Neural cell (in vitro differentiated cells): ENCODE measurements around the gene TWNK. TPM values are rescaled to one million over a fixed set of nuclear protein-coding genes. Genes with fewer than 3 reads are reported as not detected.

Source experiments
- H2AFZ ChIP-seq: fragments of 200-600, 300-800 bp; sonication (generic), shearing (Covaris generic); 2 replicates; pipeline ENCODE4 v1.6.0; 2014; ENCODE audit warnings: low read depth, mild to moderate bottlenecking, antibody characterized with exemption, low read length, moderate library complexity
- H3F3A ChIP-seq: fragments of 200-600 bp; shearing (Covaris generic); 2 replicates; pipeline ENCODE4 v1.6.1; 2016; ENCODE audit warnings: mild to moderate bottlenecking, moderate library complexity, mixed read lengths, antibody characterized with exemption, low read length; ENCODE audit not compliant: insufficient read depth, poor library complexity, severe bottlenecking
- H3K27ac ChIP-seq: fragments of 200-600, 300-800 bp; sonication (generic), shearing (Covaris generic); 2 replicates; pipeline ENCODE4 v1.5.1; 2014; ENCODE audit warnings: mild to moderate bottlenecking, low read length, moderate library complexity
- H3K27me3 ChIP-seq: fragments of 300-800, 200-600 bp; sonication (generic), shearing (Covaris generic); 2 replicates; pipeline ENCODE4 v1.6.0; 2014; ENCODE audit warnings: mild to moderate bottlenecking, low read depth, low read length, moderate library complexity; ENCODE audit not compliant: insufficient read depth
- H3K36me3 ChIP-seq: fragments of 300-800, 200-600 bp; sonication (generic), shearing (Covaris generic); 2 replicates; pipeline ENCODE4 v1.5.1; 2014; ENCODE audit warnings: mild to moderate bottlenecking, antibody characterized with exemption, low read length, moderate library complexity; ENCODE audit not compliant: insufficient read depth
- H3K4me2 ChIP-seq: fragments of 300-800, 200-600 bp; sonication (generic), shearing (Covaris generic); 2 replicates; pipeline ENCODE4 v1.6.0; 2014; ENCODE audit warnings: mild to moderate bottlenecking, low read length
- H3K4me3 ChIP-seq: fragments of 300-800, 200-600 bp; sonication (generic), shearing (Covaris generic); 2 replicates; pipeline ENCODE4 v1.5.1; 2014; ENCODE audit warnings: mild to moderate bottlenecking, low read length, moderate library complexity
- H3K79me2 ChIP-seq: fragments of 200-600 bp; shearing (Covaris generic); replicated peaks from 2 replicates; pipeline ENCODE4 v1.6.0; 2014; ENCODE audit warnings: mild to moderate bottlenecking, low read length, moderate library complexity; ENCODE audit not compliant: insufficient read depth
- H3K9ac ChIP-seq: fragments of 300-800, 200-600 bp; sonication (generic), shearing (Covaris generic); 2 replicates; pipeline ENCODE4 v1.6.1; 2016; ENCODE audit warnings: mild to moderate bottlenecking, low read length, mixed read lengths
- H3K9me2 ChIP-seq: fragments of 200-600 bp; shearing (Covaris generic); 2 replicates; pipeline ENCODE4 v1.6.1; 2016; ENCODE audit warnings: mild to moderate bottlenecking, low read length, mixed read lengths; ENCODE audit not compliant: insufficient read depth
- H3K9me3 ChIP-seq: fragments of 200-600, 300-800 bp; sonication (generic), shearing (Covaris generic); 2 replicates; pipeline ENCODE4 v1.6.1; 2016; ENCODE audit warnings: mild to moderate bottlenecking, mixed run types, low read length, moderate library complexity, mixed read lengths
- H4K20me1 ChIP-seq: fragments of 200-600 bp; shearing (Covaris generic); 2 replicates; pipeline ENCODE4 v1.6.1; 2016; ENCODE audit warnings: mild to moderate bottlenecking, mixed run types; ENCODE audit not compliant: insufficient read depth
- EP300 ChIP-seq: fragments of 450-650 bp; conservative IDR thresholded peaks from 2 replicates; pipeline ENCODE4 v1.6.1; 2014; ENCODE audit warnings: antibody characterized with exemption, mild to moderate bottlenecking, moderate library complexity; ENCODE audit not compliant: poor library complexity, severe bottlenecking
- EZH2 ChIP-seq: fragments of 200-600, 300-800 bp; shearing (Covaris generic), sonication (generic); IDR thresholded peaks from 2 replicates; pipeline ENCODE4 v1.6.1; 2014; ENCODE audit warnings: antibody characterized with exemption, low read length, borderline replicate concordance, mild to moderate bottlenecking; ENCODE audit not compliant: insufficient read depth, poor library complexity, severe bottlenecking
- MXI1 ChIP-seq: fragments of 450-650 bp; conservative IDR thresholded peaks from 2 replicates; pipeline ENCODE4 v1.6.1; 2014; ENCODE audit warnings: antibody characterized with exemption, mild to moderate bottlenecking; ENCODE audit not compliant: poor library complexity, severe bottlenecking
- POLR2AphosphoS5 ChIP-seq: IDR thresholded peaks from 2 replicates; pipeline ENCODE4 v1.6.1; 2012
- RAD21 ChIP-seq: fragments of 450-650 bp; conservative IDR thresholded peaks from 2 replicates; pipeline ENCODE4 v1.6.1; 2014; ENCODE audit warnings: antibody characterized with exemption, mild to moderate bottlenecking, moderate library complexity
- SMC3 ChIP-seq: fragments of 450-650 bp; conservative IDR thresholded peaks from 2 replicates; pipeline ENCODE4 v1.6.1; 2014; ENCODE audit warnings: antibody characterized with exemption, mild to moderate bottlenecking, moderate library complexity; ENCODE audit not compliant: poor library complexity
- TAF1 ChIP-seq: IDR thresholded peaks from 2 replicates; pipeline ENCODE4 v1.6.1; 2012; ENCODE audit warnings: low read depth
- polyA plus RNA-seq: library from polyadenylated mRNA; depleted of rRNA; stranded (reverse); fragments of >200 nt; gene quantifications from 2 replicates; pipeline ENCODE4 v1.2.3, GENCODE V29; 2014
- TF ChIP-seq, protein P1 (sequence below): IDR thresholded peaks from 2 replicates; pipeline ENCODE4 v1.6.1; 2012; ENCODE audit warnings: borderline replicate concordance
- TF ChIP-seq, protein P2 (sequence below): fragments of 450-650 bp; IDR thresholded peaks from 2 replicates; pipeline ENCODE4 v1.5.1; 2014; ENCODE audit warnings: antibody characterized with exemption, mild to moderate bottlenecking, moderate library complexity; ENCODE audit not compliant: poor library complexity, severe bottlenecking

TWNK gene
- polyA plus RNA-seq, 1 donor from 2014 or later, result 4.8 TPM

DNA sequence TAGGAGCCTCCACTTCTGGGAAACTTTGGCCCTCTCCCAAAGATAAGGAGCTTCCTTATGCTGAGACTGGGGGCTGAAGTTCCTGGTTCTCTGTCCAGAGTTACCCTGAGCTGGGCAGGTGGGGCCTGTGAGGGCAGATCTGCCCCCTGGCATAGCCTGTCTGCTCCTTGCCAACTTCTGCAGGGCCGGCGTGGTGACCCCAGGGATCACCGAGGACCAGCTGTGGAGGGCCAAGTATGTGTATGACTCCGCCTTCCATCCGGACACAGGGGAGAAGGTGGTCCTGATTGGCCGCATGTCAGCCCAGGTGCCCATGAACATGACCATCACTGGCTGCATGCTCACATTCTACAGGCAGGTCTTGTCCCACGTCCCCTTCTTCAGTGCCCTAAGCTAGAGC lies 48.0 kb downstream of the TWNK start:
- Histone ChIP-seq H3K9ac (no peak overlapping the region), H3K4me2 (no peak overlapping the region), H3K27me3 (peaks cover 36% of the 10 kb centered on the region), H3K79me2 (no peaks in the 10 kb centered on the region), H3F3A (no peaks in the 10 kb centered on the region), H4K20me1 (no peaks in the 10 kb centered on the region), H2AFZ (no peak overlapping the region), H3K9me3 (no peaks in the 10 kb centered on the region), H3K9me2 (no peaks in the 10 kb centered on the region), H3K4me3 (no peak overlapping the region), H3K36me3 (no peaks in the 10 kb centered on the region), H3K27ac (no peak overlapping the region)
- TF ChIP-seq SMC3 (no peak), POLR2AphosphoS5 (no peak), MXI1 (no peak), TAF1 (no peak), RAD21 (no peak), EP300 (no peak), EZH2 (no peak)
- TF ChIP-seq, protein P1, sequence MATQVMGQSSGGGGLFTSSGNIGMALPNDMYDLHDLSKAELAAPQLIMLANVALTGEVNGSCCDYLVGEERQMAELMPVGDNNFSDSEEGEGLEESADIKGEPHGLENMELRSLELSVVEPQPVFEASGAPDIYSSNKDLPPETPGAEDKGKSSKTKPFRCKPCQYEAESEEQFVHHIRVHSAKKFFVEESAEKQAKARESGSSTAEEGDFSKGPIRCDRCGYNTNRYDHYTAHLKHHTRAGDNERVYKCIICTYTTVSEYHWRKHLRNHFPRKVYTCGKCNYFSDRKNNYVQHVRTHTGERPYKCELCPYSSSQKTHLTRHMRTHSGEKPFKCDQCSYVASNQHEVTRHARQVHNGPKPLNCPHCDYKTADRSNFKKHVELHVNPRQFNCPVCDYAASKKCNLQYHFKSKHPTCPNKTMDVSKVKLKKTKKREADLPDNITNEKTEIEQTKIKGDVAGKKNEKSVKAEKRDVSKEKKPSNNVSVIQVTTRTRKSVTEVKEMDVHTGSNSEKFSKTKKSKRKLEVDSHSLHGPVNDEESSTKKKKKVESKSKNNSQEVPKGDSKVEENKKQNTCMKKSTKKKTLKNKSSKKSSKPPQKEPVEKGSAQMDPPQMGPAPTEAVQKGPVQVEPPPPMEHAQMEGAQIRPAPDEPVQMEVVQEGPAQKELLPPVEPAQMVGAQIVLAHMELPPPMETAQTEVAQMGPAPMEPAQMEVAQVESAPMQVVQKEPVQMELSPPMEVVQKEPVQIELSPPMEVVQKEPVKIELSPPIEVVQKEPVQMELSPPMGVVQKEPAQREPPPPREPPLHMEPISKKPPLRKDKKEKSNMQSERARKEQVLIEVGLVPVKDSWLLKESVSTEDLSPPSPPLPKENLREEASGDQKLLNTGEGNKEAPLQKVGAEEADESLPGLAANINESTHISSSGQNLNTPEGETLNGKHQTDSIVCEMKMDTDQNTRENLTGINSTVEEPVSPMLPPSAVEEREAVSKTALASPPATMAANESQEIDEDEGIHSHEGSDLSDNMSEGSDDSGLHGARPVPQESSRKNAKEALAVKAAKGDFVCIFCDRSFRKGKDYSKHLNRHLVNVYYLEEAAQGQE, result no peak
- TF ChIP-seq, protein P2, sequence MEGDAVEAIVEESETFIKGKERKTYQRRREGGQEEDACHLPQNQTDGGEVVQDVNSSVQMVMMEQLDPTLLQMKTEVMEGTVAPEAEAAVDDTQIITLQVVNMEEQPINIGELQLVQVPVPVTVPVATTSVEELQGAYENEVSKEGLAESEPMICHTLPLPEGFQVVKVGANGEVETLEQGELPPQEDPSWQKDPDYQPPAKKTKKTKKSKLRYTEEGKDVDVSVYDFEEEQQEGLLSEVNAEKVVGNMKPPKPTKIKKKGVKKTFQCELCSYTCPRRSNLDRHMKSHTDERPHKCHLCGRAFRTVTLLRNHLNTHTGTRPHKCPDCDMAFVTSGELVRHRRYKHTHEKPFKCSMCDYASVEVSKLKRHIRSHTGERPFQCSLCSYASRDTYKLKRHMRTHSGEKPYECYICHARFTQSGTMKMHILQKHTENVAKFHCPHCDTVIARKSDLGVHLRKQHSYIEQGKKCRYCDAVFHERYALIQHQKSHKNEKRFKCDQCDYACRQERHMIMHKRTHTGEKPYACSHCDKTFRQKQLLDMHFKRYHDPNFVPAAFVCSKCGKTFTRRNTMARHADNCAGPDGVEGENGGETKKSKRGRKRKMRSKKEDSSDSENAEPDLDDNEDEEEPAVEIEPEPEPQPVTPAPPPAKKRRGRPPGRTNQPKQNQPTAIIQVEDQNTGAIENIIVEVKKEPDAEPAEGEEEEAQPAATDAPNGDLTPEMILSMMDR, result no peak

DNA sequence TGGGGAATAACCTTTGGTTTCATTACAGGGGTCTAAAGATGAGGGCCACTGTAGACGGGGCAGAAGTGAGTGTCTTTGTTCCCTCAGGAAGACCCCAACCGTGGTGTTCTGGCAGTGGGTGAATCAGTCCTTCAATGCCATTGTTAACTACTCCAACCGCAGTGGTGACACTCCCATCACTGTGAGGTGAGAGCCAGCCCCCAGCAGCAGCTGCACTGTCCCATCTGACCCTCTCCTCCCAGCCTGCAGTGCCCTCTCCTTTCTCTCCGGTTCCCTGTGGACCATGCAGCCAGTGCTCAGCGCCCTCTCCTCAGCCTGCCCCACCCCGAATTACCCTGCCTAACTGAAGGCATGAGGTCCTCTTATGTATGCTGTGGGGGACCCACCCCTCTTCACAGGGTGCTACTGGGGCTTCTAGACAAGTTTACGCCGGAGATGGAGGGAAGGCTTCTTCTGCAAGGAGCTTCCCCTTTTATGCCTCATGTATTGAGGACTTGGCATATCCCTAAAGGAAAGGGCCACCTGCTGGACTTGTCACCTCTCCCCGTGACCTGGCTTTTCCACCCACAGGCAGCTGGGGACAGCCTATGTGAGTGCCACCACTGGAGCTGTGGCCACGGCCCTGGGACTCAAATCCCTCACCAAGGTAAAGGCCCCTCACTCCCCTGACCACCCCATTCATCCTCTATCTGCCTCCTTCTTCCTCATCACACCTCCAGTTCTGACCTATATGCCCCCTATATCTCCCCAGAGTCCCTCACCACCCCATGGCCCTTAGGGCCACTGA lies 48.8 kb downstream of the TWNK start:
- Histone ChIP-seq H2AFZ (no peak overlapping the region), H3K9me2 (no peaks in the 10 kb centered on the region), H3K9ac (no peak overlapping the region), H3K36me3 (no peaks in the 10 kb centered on the region), H3K79me2 (no peaks in the 10 kb centered on the region), H4K20me1 (no peaks in the 10 kb centered on the region), H3K9me3 (no peaks in the 10 kb centered on the region), H3K27ac (no peak overlapping the region), H3K27me3 (peaks cover 28% of the 10 kb centered on the region), H3K4me3 (no peak overlapping the region), H3F3A (no peaks in the 10 kb centered on the region), H3K4me2 (no peak overlapping the region)
- TF ChIP-seq EZH2 (no peak), SMC3 (no peak)
- TF ChIP-seq, protein P2, result no peak
- TF ChIP-seq, protein P1, result no peak
